HG03575 (cell line): ENCODE results near the gene GRIK1.

Experiments
- ATAC-seq: cut with Tn5 transposase; IDR thresholded peaks from one replicate; pipeline ENCODE4 v1.9.1; 2021; ENCODE audit not compliant: unreplicated experiment, insufficient number of reproducible peaks, low FRiP score; ENCODE audit errors: extremely low read depth

GRIK1 gene

DNA sequence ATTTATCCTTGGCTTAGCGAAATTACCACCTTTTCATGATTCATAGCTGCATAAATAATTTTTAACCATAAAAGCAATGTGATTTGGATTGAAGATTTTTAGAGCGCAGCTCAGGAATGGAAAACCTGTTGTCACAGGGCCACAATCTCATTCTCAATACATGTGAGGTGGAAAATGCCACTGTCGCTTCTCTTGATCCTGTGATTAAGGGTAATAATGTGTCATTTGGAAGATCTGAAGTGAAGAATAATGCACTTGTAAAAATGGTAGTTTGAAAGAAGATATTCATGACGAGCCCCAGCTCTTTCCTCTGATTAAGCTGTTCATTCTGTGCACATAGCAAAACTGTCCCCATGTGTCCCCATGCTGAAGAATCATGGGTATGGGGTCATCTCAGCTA, 410.7 kb downstream of the GRIK1 start:
- no peak for ATAC-seq

DNA sequence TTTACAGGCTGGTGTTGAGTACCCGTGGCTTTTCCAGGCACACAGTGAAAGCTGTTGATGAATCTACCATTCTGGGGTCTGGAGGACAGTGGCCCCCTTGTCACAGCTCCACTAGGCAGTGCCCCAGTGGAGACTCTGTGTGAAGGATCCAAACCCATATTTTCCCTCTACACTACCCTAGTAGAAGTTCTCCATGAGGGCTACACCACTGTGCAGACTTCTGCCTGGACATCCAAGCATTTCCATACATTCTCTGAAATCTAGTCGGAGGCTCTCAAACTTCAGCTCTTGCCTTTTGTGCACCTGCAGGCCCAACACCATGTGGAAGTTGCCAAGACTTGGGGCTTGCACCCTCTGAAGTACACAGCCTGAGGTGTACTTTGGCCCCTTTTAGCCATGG, 413.3 kb downstream of the GRIK1 start:
- no peak for ATAC-seq

DNA sequence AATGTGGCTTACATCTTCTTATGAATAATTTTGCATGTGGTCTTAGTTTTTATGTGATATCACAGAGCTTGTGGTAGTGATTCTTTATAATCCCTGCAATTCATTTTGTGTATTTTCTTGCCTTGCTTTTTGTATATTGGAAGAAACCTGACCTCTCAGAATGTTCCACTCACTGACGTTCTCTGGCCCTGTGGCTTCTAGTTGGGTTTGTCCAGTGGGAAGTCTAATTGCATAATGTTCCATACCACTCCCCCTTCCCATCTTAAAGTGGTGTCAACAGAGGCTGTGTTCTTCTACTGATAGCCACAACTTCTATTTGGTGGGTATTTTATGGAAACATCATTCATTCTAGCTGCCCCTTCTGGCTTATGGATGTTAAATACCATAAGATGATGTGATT, 415.7 kb downstream of the GRIK1 start:
- ATAC-seq: no peak

DNA sequence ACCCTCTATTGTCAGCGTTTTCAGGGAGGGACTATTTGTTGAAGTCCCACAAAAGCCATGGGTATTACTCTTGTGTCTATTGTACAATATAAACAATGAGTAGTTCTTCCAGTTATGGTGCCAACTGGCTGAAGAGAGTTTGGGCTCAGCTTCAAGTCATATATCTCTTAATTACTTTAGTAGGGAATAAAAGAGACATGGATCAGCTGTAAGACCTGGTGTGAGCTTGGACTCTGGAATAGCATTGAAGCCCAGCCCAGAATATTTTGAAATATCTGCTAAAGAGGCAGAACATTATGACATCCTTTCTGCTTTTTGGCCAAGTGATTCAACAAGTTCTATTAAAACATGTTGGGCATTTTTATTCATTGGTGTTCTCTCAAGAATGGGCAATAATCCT, 416.1 kb downstream of the GRIK1 start:
- no peak for ATAC-seq

DNA sequence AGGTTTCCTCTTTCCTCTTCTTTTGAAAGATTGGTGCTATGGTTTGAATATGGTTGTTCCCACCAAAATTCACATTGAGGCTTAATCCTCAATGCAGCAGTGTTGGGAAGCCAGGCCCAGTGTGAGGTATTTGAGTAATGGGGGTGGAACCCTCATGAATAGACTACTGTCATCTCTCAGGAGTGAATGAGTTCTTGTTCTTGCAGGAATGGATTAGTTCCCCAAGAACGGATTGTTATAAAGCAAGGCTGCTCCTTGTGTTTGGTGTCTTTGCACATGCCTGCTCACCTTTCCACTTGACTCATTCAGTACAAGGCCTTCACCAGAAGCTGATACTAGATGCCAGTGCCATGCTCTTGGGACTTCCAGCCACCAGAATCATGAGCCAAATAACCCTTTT, 417.9 kb downstream of the GRIK1 start:
- no peak for ATAC-seq

DNA sequence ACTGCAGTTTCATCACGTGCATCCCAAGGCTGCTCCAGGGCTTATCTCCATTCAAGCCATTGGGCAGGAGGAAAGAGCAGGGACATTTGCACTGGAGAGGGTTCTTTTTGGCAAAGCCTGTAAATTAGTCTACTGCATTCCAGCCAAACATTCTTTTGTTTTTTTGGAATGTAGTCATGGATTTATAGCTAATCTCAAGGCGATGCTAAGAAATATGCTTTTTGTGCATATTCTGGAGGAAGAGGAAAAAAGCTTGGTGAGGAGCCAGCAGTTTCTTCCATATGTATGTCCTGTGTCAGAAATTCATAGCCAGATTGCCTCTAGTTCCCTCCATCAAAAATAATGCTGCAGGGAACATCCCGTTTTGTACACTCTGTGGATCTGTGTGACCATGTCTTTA, 419.6 kb downstream of the GRIK1 start:
- ATAC-seq: no peak

DNA sequence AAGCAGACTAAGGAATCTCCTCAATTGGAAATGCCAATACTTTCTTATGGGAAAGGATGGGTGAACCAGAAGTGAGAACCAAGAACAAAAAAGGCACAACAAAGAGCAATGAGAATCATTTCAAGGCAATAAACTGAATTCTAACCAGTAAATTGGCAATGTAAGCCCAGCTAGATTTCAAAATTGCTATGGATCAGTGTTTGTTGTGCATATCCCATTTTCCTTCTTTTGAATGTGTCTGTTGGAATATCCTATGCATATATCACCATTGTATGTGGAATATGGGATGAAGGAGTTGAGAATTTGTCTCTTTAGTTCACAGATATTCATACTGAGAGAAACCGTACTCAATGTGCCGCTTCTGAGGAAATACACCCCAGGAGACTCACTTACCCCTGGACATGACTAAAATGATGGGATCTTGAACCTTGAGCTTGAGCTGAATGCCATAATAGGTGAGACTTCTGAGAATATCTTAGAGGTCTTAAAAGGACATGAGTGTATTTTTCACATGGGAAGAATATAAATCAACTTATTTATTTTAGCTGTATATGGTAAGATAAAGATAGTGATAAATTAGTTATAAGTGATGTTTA, 425.0 kb downstream of the GRIK1 start:
- no peak for ATAC-seq

DNA sequence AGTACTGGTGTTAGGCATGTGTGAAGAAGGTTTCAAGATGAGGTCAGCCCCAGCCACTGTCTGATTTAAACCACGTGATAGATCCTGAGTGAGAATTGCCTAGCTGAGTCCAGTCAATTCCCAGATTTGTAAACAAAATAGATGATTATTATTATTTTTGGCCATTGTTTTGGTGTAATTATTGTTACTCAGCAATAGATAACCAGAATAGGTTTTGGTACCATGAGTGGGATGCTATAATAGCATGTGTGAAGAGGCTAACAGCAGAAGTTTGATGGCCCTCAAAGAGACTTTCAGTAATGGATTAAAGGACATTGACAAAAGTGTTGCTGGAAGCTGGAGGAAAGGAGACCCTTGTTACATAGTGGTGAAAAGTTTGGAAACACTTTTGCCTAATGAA, 426.3 kb downstream of the GRIK1 start:
- no peak for ATAC-seq

DNA sequence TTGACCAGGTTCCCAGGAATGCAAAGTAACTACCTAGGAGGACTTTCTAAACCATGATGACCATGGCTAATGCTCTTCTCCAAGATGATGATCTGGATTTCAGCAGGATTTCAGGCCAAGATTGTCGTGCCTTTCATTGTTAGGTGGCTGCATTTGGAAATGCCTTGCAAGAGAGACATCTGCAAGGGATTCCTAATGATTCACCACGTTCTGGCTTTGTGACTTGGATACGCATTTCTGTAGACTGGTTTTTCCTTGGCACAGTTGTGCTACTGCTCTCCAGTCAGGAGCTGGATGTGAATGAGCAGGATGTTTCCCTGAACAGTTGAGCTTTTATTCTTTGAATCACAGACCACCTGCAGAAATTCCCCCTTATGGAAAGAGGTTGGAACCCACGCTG, 428.7 kb downstream of the GRIK1 start:
- ATAC-seq: no peak

DNA sequence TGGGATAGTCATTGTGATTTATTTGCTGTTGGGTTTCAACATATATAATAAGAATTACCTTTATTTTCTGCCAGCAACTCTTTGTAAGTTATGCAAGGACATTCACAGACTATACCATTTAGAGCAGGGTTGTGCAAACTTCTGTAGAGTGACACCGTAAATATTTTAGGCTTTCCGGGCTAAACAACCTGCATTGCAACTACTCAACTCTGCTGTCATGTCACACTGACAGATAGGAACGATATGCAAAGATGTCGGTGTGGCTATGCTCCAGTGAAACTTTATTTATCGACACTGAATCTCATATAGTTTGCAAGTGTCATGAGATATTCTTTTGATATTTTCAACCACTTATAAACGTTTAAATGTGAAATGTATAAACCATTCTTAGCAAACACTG, 430.7 kb downstream of the GRIK1 start:
- ATAC-seq: no peak

DNA sequence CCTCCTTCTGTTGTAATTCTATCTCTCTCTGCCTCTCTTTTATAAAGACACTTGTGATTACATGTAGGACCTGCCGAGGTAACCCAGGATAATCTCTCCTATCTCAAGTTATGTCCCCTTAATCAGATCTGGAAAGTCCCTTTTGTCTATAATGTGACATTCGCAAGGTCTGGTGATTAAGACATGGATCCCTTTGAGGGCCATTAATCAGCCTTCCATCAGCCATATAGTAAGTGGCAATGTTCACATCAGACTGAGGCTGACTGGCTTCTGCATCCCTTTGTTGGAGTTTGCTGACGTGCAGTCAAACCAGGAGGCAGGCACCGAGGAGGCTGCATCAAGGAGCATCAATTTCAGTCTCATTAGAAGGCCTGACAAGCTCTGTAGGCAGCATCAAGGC, 431.5 kb downstream of the GRIK1 start:
- no peak for ATAC-seq

DNA sequence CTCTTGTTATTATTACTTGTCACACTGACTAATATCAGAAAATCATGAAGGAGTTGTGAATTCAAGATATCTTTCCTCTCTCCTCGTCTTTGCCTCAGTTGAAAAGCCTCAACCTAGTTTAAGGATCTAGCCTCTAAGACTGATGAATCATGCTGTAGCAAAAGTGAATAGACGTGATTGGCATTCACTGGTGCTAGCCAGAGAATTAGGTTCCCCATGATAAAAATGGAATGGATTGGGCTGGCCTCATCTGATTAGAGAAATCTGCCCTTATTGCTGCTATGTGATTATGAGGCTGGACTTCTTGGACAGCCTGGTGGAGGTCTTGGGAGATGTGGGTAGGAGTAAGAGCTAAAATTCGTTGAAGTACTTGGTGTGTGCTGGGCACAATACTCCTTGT, 432.8 kb downstream of the GRIK1 start:
- no peak for ATAC-seq

DNA sequence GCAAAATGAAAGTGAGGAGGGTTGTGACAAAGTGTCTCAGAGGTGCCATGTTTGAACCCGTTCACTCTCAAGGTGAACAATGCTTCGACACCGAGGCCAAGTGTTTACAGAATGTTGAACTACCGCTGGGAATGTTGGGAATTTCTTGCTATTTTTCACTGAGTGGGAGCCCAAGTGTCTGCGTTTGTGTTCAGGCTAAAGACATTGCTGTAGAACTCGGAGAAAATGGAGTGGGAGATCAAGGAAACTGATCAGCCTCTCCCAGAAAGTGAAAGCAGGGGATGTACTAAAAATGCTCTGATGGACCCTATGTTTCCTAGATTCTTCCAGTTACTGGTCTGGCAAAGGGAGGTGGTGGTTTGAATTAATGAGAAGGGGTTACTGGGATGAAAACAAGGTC, 433.6 kb downstream of the GRIK1 start:
- no peak for ATAC-seq

DNA sequence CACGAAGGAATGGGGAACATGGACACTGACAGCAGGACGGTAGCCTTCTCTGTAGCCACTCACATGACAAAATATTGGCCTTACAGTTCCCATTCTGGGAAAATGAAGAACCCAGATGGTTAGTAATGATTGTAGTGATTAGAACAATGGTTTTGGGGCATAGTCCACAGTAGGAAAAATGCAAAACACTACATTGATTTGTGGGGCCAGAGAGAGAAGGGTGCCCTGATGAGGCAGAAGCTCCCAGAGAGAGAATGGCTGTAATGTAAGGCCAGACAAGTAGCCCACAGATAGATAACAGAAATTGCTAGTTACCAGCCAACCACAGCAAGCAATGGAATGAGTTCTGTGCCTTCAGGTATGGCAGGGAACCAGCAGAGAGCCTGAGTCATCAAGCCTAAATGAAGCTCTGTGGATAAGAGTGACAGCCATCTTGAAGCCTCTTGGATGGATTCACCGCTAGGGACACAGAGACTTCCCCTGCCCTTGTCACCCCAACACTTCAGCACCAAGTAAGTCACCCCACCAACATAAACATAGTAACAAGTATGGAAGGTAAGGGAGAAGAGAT, 435.0 kb downstream of the GRIK1 start:
- no peak for ATAC-seq

DNA sequence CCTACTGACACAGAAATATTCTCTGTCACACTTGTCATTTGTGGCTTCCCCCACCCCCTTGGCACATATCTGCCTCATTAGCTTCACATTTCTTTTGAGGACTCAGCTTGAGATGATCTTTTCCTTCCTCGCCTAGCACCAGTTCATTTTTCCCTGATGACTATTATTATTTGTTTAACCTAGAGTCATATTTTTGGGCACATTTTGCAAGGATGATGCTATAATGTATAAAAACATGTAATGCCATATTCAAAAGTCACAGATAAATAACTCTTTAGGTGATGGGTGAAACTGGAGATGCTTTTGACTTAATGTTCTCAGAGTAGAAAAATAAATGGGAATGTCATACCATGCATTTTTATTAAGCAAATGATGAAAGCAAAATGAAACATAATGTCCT, 438.3 kb downstream of the GRIK1 start:
- no peak for ATAC-seq

DNA sequence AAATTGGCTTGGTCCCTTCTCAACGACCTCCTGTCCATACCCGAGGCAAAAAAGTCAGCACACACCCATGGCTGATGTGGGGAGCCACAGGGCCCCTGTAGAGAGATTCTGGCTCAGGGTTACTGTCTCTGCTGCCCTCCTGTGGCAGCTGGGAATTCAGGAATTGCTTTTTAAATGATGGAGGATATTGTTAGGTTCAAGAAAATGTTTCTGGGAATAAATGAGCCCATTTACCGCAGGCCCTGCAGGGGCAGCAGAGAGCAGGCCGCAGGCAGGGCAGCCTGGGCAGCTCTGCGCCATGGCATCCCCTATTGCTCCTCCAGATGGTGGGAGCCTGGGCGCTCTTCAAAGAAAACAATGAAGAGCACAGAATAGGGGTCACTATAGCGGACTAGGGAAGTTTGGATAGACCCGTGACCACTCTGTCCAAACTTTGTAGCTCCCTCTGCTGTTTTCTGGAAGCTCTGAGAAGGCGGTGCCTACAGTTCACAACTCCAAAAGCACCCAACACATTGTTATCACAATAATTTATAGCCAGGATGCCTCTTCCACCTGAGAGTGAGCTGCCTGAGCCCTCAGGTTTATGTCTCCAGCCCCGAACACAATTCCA, 440.0 kb downstream of the GRIK1 start:
- ATAC-seq: no peak

DNA sequence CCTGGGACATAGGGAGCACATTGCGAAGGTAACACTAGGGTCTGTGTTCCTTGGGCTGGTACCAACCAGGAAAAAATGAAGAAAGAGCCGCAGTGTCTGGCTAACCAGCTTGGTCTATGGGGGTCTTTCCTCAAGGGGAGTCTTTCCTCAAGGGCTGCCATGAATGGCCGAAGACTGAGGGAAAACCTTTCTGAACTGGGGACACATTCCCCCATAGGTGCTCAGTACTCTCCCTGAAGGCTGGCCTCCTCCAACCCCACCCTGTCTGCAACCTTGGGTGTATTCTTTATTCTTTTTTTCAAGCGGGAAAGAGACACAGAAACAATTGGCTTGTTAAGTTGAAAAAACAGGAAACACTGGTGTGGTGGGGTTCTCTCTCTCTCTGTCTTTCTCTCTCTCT, 440.6 kb downstream of the GRIK1 start:
- ATAC-seq: no peak

DNA sequence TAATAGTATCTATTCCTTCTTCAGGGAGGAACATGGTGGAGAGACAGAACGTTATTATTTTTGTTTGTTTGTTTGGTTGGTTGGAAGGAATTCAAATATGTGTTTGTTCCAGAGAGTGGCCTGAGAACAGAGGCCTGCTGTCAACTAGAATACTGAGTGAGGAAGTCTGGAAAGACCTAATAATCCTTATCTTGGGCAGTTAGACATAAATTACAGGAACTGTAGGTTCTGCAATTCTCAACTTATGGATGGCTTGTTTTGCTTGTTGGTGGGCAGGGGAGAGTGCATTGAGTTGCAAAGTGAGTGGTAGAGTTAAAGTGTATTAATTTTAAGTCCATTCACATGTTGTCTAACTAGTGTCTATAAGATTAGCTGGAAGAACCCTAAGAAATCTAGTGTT, 443.5 kb downstream of the GRIK1 start:
- ATAC-seq: no peak

DNA sequence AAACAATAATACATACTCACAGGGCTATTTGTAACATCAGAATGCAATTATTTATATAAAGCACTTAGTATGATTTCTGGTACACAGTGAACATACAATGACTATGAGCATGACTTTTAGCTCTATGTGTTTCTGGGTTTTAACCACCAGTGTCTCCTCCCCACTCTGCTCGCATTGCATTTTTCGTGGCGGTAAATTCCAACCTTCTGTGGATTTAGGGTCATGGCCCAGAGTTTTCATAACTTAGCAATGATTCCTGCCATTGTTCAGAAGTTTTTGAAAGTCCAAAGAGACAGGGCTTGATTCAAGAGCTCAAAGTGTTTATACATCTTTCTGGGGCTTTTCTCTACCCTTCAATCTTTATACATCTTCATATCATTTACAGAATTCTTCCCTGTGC, 449.8 kb downstream of the GRIK1 start:
- no peak for ATAC-seq

DNA sequence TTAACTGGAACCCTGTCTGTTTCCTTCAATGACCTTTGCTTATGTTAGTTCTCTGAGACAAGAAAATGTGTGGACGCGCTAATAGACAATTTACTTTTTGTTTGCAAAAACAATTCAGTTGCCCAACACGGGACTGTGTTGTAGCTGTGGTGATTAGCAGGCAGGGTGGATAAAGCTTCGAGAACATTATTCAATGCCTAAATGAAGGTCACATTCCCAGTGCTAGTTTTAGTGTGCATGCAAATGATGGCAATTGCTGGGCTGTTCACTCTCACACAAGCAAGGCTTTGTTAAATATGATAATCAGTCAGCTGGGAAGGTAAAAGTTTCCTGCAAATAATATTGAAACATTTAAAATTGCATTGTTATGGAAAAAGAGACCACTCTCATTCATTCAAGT, 452.6 kb downstream of the GRIK1 start:
- ATAC-seq: no peak
